Left ventricle myocardium superior (tissue), 1 donor: ENCODE results near the gene HNRNPUL1. TPM values are rescaled to one million over a fixed set of nuclear protein-coding genes. Genes with fewer than 3 reads are reported as not detected.

Experiments
- ATAC-seq: fragments of 200-7000 bp; cut with Tn5 transposase; one replicate; pipeline ENCODE4 v1.9.1; 2020; ENCODE audit warnings: mild to moderate bottlenecking, moderate library complexity
- DNase-seq: peaks from one replicate; pipeline ENCODE4 v3.0.0-alpha.2; 2020
- intact Hi-C: fragments of 100-400 bp; cut with micrococcal nuclease; formaldehyde crosslinking; loops from one replicate; pipeline ENCODE4 v1.11.0; 2022
- total RNA-seq: library from RNA; stranded (reverse); fragmentation: NEBNext Ultra II Directional; extraction: Animal tissue kit (Norgen Biotek cat#: 25700); gene quantifications from one replicate; pipeline ENCODE4 v1.2.1, GENCODE V29; 2021
- donor health status: DM: no; HTN: yes; CAD: no; lungs with severe emphysema.

Gene HNRNPUL1
- total RNA-seq, 1 donor from 2014 or later = 128 TPM

DNA sequence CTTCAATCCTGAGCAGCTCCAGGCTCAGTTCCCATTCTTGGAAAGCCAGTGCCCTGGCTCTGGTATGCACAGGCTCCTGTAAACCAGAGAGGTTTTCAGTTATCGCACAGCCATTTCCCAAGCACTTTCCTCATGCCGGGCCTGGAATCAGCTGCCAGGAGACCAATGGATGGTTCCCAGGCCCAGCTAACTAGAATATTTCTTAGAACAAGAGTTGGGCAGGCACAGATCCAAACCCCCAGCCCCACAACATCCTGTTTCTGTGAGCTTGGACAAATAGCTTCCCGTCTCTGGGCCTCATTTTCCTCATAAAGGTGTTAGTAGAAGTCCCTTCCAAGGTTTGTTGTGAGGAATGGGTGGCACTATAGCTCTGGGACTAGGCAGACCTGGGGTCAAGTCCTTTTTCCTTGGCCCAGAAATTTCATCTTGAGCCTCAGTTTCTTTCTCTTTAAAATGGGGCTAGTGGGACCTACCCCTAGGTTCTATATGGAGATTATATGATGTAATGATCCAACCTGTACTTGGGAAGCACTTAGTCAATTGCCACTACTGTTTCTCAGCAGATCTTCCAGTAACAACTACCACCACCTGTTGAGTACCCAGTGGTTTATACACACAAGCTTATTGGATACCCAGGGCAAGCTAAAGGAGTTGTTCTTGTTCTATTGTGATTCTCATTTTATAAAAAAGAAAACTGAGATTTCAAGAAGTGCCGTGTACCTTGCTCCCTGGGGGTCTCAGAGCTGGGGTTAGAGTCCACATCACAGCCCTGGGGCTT lies 40.7 kb downstream of the HNRNPUL1 start:
- intact Hi-C loops = no loop called here
- DNase-seq (no peak), ATAC-seq (no peak)

DNA sequence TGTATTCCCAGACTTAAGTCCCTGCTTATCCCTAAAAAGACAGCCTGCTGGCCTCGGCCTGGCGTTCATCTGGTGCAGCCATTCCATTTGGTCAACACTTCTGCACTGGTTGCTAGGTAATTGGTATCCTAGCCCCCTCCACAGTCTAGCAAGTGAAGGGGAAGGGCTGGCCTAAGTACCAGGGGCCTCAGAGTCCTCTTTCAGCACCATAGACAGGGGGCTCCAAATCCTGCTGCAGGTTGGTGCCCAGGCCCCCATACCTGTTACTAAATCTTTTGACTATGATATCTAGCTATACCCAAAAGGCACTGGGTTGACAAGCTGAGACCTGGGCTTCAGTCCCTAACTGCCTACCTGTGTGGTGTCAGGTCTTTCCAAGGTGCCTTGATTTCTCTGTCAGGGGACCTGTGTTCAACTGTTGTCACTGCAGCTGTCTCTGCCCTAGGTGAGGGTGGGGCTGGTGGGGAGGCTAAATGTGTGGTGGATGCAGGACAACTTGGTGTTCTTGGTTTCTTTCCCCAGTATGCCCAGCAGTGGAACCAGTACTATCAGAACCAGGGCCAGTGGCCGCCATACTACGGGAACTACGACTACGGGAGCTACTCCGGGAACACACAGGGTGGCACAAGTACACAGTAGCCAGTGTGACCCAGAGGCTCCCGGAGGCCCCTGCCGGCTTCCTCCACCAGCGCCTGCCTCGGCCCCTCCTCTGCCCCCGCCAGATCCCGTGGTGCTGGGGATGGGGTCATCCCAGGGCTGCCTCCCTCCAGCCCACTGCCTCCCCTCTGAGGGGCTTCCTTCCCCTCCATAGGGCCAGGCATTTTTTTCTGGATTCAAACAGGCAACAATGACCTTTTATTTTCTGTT lies 42.0 kb downstream of the HNRNPUL1 start:
- DNase-seq (no peak), ATAC-seq (no peak)
- intact Hi-C loops = no loop called here

DNA sequence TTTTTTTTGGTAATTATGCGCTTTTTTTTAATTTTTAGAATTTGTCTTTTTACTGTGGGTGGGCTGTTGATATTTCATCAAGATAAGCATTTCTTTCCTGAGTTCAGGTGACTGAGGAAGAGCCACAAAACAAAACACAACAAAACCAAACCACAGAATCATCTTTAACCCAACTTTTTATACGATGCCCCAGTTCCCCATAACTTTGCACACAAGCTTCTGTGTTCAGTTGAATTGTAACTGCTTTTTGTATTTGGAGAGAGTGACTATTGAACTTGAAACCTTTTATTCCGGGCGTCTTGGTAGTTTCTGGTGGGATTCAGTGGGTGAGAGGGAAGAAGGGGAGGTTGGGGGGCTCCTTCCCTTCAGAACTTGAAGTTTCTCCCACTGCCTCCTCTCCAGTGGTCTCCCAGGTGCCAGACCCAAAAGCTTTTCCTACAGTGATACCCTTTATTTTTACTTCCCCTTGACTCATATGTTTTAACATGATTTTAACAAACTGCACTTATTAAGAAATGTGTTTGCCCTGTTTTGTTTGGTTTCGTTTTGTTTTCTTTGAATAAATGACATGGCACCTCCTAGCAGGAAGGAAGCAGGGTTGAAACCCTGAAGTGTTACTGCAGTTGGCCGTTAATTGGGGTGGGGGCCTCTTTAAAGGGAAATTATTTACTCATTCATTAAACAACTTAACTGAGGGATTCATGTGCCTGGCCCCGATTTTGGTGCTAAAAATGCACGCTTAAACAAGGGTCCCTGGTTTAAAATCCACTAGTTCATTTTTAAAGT lies 43.1 kb downstream of the HNRNPUL1 start:
- ATAC-seq = no peak
- intact Hi-C loops = no loop called here
- no peak for DNase-seq

DNA sequence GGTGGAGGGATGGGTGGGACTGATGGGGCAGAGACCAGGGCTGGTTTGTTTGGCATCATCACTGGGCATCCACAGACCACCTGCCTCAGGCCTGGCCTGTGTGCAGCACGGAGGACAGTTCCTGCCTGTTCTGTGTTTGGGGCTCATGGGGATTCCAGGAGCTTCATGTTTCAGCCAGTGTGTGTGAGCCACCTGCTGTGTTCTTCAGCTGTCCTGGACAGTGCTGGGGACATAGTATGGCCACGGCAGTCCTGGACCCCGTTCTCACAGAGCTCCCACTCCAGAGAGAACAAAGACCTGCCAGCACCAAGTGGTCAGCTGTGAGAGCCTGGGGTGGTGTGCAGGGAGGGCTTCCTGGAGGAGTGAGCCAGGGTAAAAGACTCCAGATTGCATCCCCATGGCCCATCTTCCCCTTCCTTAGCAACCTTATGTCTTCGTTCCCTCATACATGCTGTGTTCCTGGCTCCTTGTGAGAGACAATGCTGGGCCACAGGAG lies 43.8 kb downstream of the HNRNPUL1 start:
- no peak for DNase-seq
- ATAC-seq = no peak
- intact Hi-C loops = no loop called here

DNA sequence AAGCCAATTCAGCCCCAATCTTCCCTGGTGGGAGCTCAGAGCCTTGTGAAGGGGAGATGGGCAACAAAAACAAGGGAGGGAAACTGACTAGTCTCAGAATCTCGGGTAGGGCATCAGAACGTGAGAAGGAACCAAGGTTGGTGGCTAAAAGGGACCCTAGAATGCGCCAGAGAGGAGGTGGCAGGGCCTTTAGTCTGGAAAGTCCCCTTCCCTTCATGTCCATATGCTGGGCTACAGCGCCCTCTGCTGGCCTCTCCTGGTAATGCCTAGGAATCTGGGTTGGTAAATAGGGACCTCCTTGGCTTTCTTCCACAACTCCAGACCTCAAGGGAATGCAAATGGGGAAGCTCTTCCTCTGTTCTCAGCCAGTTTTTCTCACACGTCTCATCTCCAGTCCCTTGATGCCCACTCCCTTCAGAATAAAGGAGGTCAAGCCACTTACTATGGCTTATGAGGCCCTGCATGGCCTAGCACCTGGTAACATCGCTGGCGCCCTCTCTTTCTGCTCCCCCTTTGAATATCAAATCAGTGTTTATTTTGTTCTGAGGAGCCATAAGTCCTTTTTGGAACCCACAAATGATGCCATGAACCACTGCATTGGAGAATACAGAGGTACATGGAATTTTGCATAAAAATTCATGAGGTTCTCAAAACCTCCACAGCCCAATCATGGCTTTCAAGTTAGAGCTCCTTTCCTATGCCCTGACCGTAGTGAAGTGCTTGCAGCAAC lies 44.4 kb downstream of the HNRNPUL1 start:
- DNase-seq (peak; percentile 96), ATAC-seq (peak; percentile 74)
- intact Hi-C loops = no loop called here

DNA sequence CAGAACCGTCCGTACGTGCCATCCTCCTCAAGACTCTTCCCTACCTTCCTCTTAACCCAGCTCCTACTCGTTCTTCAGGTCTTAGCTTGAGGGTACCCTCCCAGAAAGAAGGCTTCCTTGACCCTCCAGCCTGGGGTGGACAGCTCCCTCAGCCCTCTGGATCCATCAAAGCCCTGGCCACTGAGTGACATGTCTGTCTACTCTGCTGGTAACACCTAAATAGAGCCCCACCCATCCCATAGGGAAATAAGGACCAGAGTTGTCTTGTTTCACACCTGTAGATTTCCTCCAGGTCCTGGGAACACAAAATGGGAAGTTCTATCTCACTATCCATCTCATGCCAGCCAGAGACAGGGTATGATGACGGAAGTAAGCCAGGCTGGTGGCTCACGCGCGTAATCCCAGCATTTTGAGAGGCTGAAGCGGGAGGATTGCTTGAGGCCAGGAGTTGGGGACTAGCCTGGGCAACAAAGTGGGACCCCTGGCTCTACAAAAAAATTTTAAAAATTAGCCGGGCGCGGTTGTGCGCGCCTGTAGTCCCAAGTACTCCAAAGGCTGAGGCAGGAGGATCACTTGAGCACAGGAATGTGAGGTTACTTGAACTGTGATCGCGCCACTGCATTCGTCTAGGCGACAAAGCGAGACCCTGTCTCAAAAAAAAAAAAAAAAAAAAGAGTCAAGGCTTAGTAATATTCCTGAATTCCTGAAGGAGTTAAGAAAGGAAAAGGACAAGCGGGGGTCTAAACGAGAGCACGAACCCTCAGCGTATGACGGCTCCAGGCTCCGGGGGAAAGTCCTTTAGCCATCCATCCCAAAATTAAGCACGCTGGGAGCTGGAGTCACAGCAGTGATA lies 45.2 kb downstream of the HNRNPUL1 start:
- ATAC-seq (peak; percentile 32), DNase-seq (no peak)
- intact Hi-C loops = no loop called here

DNA sequence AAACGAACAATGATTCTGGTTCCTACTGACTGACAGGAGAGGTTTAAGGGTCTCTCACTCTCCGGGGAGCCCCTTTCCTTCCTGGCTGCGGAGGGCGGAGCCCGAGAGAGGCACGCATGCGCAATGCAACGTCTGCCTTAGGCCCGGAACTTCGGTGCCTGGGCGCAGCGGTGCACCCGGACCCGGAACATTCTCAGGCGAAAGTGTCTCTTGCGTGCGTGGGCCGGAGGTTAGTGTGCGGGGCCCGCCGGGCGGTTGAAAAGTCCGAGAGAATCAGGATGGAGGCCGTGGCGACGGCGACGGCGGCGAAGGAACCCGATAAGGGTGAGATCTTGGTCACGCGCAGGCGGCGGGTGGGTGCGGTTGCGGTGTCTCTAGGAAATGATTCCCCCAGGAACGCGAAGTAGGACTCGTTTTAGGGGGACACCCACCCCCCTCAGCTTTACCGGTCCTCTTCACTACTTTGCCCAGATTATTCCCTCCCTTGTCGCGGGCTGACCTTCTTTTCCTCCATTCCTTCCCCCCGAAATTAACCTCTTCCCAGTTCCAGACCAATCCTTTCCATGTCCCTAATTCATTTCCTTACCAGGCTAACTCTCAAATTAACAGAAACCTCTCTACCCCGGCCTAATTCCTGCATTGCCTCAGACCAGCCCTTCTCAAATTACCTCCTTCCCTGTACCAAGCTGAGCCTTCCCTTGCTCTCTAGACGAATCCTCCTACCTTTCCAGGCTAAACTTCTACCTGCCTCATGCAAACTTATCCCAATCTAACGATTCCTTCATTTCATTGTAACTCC lies 46.1 kb downstream of the HNRNPUL1 start, which contains the start of gene CCDC97:
CCDC97 (plus strand) TSS at position 140 of the 799 bp plus-strand sequence; CDS start at position 279, 139 bp downstream.
- ATAC-seq = peak; percentile 88
- DNase-seq = peak; percentile 92
- intact Hi-C loops = no loop called here

DNA sequence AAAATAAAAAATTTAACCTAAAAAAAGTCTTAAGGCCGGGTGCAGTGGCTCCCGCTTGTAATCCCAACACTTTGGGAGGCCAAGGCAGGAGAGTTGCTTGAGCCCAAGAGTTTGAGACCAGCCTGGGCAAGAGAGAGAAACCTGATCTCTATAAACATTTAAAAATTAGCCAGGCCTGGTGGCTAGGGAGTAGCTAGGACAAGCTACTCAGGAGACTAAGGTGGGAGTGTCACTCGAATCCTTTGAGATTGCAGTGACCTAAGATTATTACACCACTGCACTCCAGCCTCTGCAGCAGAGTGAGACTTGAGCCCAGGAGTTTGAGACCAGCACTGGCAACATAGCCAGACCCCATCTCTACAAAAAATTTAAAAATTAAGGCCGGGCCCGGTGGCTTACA lies 46.9 kb downstream of the HNRNPUL1 start:
- no peak for DNase-seq
- intact Hi-C loops = no loop called here
- ATAC-seq = no peak

DNA sequence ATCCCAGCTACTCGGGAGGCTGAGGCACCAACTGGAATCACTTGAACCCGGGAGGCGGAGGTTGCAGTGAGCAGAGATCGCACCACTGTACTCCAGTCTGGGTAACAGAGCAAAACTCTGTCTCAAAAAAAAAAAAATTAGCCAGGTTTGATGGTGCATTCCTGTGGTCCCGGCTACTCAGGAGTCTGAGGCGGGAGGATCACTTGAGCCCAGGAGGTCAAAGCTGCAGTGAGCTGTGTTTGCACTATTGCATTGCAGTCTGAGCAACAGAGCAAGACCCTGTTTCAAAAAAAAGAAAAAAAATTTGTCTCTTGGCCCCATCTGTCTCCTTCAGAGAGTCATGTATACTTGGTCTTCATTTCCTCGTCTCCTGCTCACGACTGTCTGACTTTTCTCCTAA lies 47.4 kb downstream of the HNRNPUL1 start:
- DNase-seq = no peak
- ATAC-seq = no peak
- intact Hi-C loops = no loop called here

DNA sequence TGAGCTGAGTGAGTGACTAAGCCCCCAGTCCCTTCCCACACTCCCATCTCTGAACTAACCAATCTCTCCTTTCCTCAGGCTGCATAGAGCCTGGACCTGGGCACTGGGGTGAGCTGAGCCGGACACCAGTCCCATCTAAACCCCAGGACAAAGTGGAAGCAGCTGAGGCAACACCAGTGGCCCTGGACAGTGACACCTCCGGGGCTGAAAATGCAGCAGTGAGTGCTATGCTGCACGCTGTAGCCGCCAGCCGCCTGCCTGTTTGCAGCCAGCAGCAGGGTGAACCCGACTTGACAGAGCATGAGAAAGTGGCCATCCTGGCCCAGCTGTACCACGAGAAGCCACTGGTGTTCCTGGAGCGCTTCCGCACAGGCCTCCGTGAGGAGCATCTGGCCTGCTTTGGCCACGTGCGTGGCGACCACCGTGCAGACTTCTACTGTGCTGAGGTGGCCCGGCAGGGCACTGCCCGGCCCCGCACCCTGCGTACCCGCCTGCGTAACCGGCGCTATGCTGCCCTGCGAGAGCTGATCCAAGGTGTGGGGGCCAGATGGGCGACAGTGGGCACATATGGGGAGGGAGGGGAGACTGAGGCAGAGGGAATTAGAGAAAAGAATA lies 52.2 kb downstream of the HNRNPUL1 start:
- no peak for DNase-seq
- intact Hi-C loops = no loop called here
- no peak for ATAC-seq

DNA sequence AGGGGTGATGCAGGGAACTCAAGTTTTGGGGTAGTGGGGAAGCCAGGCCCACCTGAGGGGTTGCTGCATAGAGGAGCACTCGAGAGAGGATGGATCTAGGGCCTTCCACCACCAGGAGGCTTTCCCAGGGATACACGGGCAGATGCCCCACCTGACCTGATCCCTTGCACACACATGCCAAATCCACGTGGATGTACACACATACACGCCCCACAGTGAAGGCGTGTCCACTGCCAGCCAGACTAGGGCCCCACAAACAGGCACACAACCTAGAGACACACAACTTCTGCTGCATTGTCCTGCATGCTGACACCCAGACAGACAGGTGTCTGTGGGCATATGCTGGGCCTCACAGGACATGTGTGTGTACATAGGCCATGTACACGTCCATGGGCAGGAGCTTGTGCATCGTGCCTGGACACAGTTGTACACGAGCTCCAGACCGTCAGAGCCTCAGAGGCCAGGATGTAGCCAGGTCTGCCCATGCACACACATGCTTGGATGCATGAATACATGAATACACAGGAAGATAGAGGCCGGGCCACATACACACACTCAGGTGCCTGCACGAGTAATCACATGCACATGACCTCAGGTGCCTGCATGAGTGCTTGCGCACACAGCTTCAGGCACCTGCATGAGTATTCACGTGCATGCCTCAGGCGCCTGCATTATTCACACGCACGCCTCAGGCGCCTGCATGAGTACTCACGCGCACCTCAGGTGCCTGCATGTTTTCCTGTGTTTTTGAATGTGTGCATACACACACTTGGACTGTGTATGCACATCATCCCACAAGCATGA lies 54.7 kb downstream of the HNRNPUL1 start:
- DNase-seq (no peak), ATAC-seq (no peak)
- intact Hi-C loops = no loop called here

DNA sequence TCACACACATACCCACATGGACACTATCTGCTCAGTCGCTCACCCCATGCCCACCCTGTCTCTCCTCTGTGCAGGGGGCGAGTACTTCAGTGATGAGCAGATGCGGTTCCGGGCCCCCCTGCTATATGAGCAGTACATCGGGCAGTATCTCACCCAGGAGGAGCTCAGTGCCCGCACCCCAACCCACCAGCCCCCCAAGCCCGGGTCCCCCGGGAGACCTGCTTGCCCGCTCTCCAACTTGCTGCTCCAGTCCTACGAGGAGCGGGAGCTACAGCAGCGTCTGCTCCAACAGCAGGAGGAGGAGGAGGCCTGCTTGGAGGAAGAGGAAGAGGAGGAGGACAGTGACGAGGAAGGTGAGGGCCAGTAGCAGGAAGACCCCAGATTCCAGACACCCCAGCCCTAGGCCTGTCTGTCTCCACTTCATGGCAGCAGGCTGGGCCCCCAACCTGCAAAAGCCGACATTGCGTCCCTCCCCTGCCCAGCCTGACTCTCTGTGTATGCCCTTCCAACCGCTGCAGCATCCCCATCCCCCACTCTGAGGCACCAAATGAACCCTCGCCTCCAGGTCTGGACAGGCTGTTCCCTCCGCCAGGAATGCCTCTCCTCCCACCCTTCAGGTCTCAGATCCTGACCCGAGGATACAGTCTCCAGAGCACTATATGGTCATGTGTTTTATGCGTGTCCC lies 55.5 kb downstream of the HNRNPUL1 start:
- ATAC-seq (no peak), DNase-seq (no peak)
- intact Hi-C loops = no loop called here

DNA sequence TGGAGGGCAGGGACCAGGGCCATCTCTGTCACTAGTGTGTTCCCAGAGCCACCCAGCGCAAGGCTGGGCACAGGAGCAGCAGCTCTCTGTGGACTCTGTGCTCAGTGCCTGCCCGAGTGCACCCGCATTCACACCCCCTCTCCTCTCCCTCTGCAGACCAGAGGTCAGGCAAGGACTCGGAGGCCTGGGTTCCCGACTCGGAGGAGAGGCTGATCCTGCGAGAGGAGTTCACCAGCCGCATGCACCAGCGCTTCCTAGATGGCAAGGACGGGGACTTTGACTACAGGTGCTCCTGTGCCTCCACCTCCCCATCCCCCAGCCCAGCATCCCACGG lies 56.0 kb downstream of the HNRNPUL1 start:
- ATAC-seq (no peak), DNase-seq (no peak)
- intact Hi-C loops = no loop called here

DNA sequence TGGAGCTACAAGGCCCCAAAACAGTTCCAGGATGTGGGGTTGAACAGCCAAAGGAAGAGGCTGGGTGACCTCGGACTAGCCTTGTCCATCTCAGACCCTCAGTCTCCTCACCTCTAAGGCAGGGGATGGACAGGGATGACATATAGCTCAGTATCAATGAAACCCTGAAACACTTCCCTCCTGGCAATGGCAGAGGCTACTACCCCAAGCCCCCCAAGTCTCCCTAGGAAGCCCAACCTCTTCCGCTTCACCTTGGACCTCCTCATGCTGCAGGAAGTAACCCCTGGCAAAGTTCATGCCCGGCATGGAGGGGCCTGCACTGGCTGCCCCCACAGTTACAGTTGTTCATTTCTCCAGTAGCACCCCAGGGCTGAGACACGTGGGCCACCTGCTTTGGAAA lies 56.4 kb downstream of the HNRNPUL1 start:
- no peak for DNase-seq
- intact Hi-C loops = no loop called here
- no peak for ATAC-seq

DNA sequence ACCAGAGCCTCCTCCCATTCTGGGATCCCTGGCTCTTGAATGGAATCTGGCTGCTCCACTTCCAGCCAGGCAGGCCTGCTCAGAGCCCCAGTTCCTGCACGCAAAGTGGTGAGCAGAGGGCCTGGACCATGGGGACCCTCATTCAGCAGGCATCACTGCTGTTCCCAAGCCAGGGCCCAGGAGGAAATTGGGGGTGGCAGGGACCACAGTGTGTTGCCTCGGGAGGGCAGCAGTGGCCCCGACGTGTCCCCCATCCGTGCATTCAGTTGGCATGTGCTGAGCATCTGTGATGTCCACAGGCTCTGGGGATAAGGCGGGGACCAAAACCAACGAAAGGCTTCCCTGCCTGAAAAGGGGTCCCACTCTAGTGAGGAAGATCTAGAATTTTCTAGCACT lies 57.0 kb downstream of the HNRNPUL1 start:
- ATAC-seq = no peak
- no peak for DNase-seq
- intact Hi-C loops = no loop called here
